HG03159 (cell line): ENCODE measurements around the gene DICER1.

Experiments
- ATAC-seq: cut with Tn5 transposase; IDR thresholded peaks from one replicate; pipeline ENCODE4 v1.9.1; 2021; ENCODE audit warnings: mild to moderate bottlenecking, moderate library complexity; ENCODE audit not compliant: unreplicated experiment

Gene DICER1

GRCh38 chr14:95043314-95043713 lies 114.0 kb downstream of the DICER1 start:
- ATAC-seq: no peak

GRCh38 chr14:95041477-95042020 lies 115.8 kb downstream of the DICER1 start:
- no peak for ATAC-seq

DNA sequence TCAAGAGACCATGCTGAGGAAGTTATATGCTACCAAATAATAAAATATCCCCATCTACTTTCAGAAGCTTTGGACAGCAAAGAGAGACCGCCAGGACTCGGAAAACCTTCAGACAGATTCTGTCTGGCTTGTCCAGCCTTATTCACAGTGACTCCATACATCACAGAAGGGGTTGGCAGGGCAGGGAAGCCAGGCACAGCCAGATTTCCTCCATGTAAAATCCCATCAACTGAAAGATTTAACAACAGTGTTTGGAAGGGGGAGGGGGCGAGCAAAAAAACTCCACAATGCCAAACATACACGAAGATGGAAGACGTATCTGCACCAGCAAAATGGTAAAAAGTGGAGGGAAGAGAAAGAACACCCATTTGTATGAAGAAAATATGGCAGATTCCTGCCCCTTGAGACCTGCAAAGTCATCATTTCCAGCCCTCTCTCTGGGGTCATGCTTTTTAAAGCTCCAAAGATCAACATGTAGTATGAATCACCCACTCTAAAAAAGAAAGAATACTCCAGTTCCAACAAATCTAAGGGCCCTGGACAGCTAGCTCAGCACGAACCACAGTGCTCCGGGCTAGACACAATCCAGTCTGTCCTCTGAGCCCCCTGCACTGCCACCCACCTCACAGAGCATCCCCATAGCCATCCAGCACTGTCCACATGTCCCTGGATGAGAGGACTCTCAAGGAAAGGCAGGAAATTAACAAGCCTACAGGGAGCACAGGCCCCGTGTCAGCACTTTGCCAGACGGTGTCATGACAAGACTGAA lies 116.4 kb downstream of the DICER1 start:
- ATAC-seq: no peak

DNA sequence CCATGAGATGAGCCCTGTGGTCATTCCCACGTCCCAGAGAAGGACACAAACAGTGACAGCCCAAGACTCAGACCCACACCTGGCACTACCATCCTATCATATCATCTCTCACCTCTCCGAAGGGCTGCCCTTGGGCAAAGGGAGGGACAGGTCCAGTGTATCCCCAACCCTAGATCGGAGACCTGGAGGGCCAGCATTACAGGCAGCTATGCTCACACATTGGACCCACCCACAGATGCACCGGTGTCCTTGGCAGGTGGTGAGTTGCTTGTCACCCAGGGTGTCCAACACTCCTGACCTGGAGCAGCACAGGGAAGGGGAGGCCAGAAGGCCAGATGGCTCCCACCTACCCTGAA lies 117.4 kb downstream of the DICER1 start:
- ATAC-seq: no peak

- no peak for ATAC-seq
Measured at GRCh38 chr14:95039259-95039992, 117.9 kb downstream of the DICER1 start.

DNA sequence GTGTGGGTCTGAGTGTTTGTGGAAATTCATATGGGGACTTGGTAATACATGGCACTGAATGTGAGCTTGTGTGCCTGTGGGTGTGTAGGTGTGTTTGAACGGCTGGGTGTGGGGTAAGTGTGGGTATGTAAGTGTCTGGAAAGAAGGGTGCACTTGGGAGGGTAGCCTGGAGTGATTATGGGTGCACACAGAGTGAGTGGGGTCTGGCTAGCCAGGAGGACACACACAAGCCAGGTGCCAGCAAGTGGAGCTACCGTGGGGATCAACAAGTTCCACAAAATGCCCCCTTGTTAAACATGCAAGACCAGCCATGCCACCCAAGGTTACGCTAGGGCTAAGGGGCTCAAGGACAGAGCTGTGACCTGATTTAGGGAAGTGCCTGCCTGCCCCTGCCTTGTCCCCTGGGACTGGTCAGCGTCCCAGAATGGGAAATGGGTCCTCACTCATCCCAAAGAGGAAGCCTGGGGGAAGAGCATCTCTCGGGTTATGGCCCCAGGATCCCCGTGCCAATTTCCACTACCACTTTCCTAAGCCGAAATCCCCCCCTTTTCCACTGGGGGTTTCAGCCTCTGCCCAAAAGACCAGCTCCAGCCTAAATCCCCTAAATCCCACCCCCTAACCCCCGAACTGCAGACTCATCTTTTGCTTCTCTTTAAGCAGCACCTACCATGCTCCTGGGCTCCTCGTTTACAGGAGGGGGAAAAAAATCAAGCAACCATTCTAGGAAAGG lies 118.6 kb downstream of the DICER1 start:
- no peak for ATAC-seq

DNA sequence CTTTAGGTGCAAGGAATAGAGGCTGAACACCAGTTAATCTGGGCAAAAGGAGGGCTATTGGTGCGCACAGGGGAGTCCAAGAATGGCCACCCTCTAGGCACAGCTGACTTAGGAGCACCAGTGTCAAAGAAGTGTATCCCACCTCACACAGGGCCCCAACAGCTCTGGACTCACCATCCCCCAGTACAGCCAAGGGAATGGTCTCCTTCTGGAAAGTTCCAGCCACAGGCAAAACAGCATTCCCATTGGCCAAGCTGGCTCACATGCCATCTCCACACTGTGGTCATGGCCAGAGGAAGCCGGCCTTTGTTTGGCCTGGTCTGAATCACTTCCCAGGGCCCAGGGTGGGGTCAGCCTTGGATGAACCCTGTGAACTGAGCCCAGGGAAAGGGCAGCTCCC lies 120.1 kb downstream of the DICER1 start:
- ATAC-seq: no peak
